GM12865 (cell line): ENCODE measurements around the gene FGD5.

ENCODE experiments used
- DNase-seq: peaks from one replicate; pipeline ENCODE4 v3.0.0; 2010; ENCODE audit warnings: low read depth
- H3K4me3 ChIP-seq: 2 replicates; pipeline ENCODE4 v1.5.1; 2011; ENCODE audit warnings: mild to moderate bottlenecking, low read depth, low read length, control low read depth
- CTCF ChIP-seq: IDR thresholded peaks from 2 replicates; pipeline ENCODE4 v1.5.1; 2011; ENCODE audit warnings: low read length, control low read depth, low read depth, inconsistent platforms; ENCODE audit not compliant: insufficient read depth; ENCODE audit errors: missing control alignments

FGD5 gene

DNA sequence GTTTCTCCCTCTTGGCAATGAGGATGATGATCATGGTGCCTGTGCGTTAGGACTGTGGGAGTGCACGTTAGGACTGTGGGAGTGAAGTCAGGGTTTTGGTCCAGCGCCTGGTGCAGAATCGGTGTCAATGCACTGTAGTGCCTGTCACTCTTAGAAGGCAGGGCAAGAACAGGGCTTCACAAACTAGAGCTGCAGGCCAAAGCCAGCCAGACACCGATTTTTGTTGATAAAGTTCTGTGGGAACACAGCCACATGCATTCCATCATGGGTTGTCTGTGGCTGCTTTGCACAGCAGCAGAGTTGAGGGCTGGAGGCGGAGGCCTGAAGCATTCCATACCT is 96.0 kb downstream of the FGD5 start:
- H3K4me3 ChIP-seq: no peak overlapping the region
- no peak for TF ChIP-seq CTCF
- DNase-seq: no peak

GRCh38 chr3:14915636-14916222 is 97.0 kb downstream of the FGD5 start:
- H3K4me3 ChIP-seq: no peak overlapping the region
- peak; percentile 17 for TF ChIP-seq CTCF
- no peak for DNase-seq

DNA sequence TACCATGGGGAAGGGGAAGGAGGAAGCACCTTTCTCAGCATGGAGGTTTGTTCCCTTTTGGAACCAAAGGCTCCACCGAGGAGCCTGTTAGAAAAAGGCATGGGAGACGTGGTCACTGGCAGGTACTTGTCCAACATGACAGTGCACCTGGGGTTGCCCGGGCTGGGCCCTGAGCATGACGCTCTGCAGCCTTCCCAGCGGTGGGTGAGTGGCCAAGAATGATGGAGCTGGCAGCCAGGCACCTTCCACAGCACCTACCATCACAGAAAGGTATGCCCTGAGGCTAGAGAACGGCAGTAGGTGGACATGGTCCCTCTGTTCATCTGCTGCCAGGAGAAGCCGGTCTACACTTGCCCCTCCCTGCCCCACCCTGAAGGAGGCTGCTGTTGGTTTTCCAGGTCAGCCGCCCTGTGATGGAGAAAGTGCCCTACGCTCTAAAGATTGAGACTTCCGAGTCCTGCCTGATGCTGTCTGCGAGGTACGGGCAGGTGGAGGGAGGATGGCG is 99.6 kb downstream of the FGD5 start:
- no peak for TF ChIP-seq CTCF
- no peak overlapping the region for H3K4me3 ChIP-seq
- DNase-seq: no peak

DNA sequence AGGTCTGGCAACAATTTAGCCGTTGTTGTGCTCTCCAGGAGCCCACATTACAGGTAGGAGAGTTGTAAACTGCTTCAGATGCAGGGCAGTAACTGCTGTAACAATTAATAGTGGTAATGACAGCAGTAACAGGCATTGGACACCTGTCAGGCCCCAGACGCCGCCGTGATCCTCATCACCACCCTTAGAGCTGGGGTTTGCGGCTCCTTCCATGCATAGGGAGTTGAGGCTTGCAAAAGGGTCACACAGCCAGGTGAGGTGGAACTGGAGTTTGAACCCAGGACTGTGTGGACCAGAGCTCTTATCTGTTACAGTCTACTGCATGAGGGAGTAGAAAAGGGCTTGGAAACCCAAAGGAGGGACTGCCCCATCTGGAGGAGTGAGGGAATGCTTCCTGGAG is 101.8 kb downstream of the FGD5 start:
- DNase-seq: no peak
- no peak for TF ChIP-seq CTCF
- no peak overlapping the region for H3K4me3 ChIP-seq

- DNase-seq: peak; percentile 88
- TF ChIP-seq CTCF: peak; percentile 95
- H3K4me3 ChIP-seq: no peak overlapping the region
Measured at GRCh38 chr3:14921034-14921616, 102.4 kb downstream of the FGD5 start.

DNA sequence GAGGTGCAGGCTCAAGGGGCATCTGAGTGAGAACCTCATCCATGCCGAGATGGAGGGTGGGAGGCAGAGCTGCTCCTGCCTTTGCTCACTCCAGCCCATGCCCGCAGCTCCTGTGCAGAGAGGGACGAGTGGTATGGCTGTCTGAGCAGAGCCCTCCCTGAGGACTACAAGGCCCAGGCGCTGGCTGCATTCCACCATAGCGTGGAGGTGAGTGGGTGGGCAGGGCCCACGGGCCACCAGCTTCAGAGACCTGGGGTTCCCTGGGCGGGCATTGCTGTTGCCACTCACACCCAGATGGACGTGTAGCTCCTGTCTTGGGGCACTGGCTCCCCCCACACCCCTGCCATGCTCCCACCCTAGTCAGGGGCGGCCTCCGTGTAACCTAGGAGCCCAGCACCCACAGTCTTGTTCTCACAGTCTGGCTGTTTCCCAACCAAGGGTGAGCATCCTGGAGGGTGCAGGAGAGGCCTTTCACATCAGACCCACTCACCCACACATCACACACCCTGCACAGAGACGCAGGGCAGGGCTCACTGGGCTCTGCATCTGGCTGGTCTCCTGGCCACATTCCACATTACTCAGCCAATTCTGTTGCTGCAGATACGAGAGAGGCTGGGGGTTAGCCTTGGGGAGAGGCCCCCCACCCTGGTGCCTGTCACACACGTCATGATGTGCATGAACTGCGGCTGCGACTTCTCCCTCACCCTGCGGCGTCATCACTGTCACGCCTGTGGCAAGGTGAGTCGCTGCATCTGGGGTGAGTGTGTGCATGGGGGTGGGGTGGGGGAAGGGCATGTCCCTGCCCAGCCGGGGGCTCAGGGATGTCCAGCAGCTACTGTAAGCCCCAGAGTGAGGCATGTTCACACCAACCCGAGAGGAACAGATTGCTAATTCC is 103.3 kb downstream of the FGD5 start:
- no peak for DNase-seq
- no peak overlapping the region for H3K4me3 ChIP-seq
- TF ChIP-seq CTCF: no peak

DNA sequence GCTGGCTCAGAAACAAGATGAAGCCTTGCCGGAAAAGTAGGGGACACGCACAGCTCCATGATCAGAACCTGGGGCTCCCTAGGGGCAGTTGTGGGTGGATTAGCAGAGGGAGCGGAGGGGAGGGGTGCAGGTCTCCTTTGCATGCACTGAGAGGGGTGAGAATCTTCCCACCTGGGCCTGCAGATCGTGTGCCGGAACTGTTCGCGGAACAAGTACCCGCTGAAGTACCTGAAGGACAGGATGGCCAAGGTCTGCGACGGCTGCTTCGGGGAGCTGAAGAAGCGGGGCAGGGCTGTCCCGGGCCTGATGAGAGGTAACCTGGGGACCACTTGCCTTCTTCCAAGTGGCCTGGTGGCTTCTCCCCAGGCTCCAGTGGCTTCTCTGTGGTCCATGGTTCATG is 104.1 kb downstream of the FGD5 start:
- no peak overlapping the region for H3K4me3 ChIP-seq
- TF ChIP-seq CTCF: no peak
- no peak for DNase-seq
